Neural cell (in vitro differentiated cells): Measurements from ENCODE around the gene RAD51B. TPM values are rescaled to one million over a fixed set of nuclear protein-coding genes. Genes with fewer than 3 reads are reported as not detected.

Experiments used
- H2AFZ ChIP-seq: fragments of 200-600, 300-800 bp; sonication (generic), shearing (Covaris generic); 2 replicates; pipeline ENCODE4 v1.6.0; 2014; ENCODE audit warnings: low read depth, mild to moderate bottlenecking, antibody characterized with exemption, low read length, moderate library complexity
- H3F3A ChIP-seq: fragments of 200-600 bp; shearing (Covaris generic); 2 replicates; pipeline ENCODE4 v1.6.1; 2016; ENCODE audit warnings: mild to moderate bottlenecking, moderate library complexity, mixed read lengths, antibody characterized with exemption, low read length; ENCODE audit not compliant: insufficient read depth, poor library complexity, severe bottlenecking
- H3K27ac ChIP-seq: fragments of 200-600, 300-800 bp; sonication (generic), shearing (Covaris generic); 2 replicates; pipeline ENCODE4 v1.5.1; 2014; ENCODE audit warnings: mild to moderate bottlenecking, low read length, moderate library complexity
- H3K27me3 ChIP-seq: fragments of 300-800, 200-600 bp; sonication (generic), shearing (Covaris generic); 2 replicates; pipeline ENCODE4 v1.6.0; 2014; ENCODE audit warnings: mild to moderate bottlenecking, low read depth, low read length, moderate library complexity; ENCODE audit not compliant: insufficient read depth
- H3K36me3 ChIP-seq: fragments of 300-800, 200-600 bp; sonication (generic), shearing (Covaris generic); 2 replicates; pipeline ENCODE4 v1.5.1; 2014; ENCODE audit warnings: mild to moderate bottlenecking, antibody characterized with exemption, low read length, moderate library complexity; ENCODE audit not compliant: insufficient read depth
- H3K4me2 ChIP-seq: fragments of 300-800, 200-600 bp; sonication (generic), shearing (Covaris generic); 2 replicates; pipeline ENCODE4 v1.6.0; 2014; ENCODE audit warnings: mild to moderate bottlenecking, low read length
- H3K4me3 ChIP-seq: fragments of 300-800, 200-600 bp; sonication (generic), shearing (Covaris generic); 2 replicates; pipeline ENCODE4 v1.5.1; 2014; ENCODE audit warnings: mild to moderate bottlenecking, low read length, moderate library complexity
- H3K79me2 ChIP-seq: fragments of 200-600 bp; shearing (Covaris generic); replicated peaks from 2 replicates; pipeline ENCODE4 v1.6.0; 2014; ENCODE audit warnings: mild to moderate bottlenecking, low read length, moderate library complexity; ENCODE audit not compliant: insufficient read depth
- H3K9ac ChIP-seq: fragments of 300-800, 200-600 bp; sonication (generic), shearing (Covaris generic); 2 replicates; pipeline ENCODE4 v1.6.1; 2016; ENCODE audit warnings: mild to moderate bottlenecking, low read length, mixed read lengths
- H3K9me2 ChIP-seq: fragments of 200-600 bp; shearing (Covaris generic); 2 replicates; pipeline ENCODE4 v1.6.1; 2016; ENCODE audit warnings: mild to moderate bottlenecking, low read length, mixed read lengths; ENCODE audit not compliant: insufficient read depth
- H3K9me3 ChIP-seq: fragments of 200-600, 300-800 bp; sonication (generic), shearing (Covaris generic); 2 replicates; pipeline ENCODE4 v1.6.1; 2016; ENCODE audit warnings: mild to moderate bottlenecking, mixed run types, low read length, moderate library complexity, mixed read lengths
- H4K20me1 ChIP-seq: fragments of 200-600 bp; shearing (Covaris generic); 2 replicates; pipeline ENCODE4 v1.6.1; 2016; ENCODE audit warnings: mild to moderate bottlenecking, mixed run types; ENCODE audit not compliant: insufficient read depth
- EP300 ChIP-seq: fragments of 450-650 bp; conservative IDR thresholded peaks from 2 replicates; pipeline ENCODE4 v1.6.1; 2014; ENCODE audit warnings: antibody characterized with exemption, mild to moderate bottlenecking, moderate library complexity; ENCODE audit not compliant: poor library complexity, severe bottlenecking
- EZH2 ChIP-seq: fragments of 200-600, 300-800 bp; shearing (Covaris generic), sonication (generic); IDR thresholded peaks from 2 replicates; pipeline ENCODE4 v1.6.1; 2014; ENCODE audit warnings: antibody characterized with exemption, low read length, borderline replicate concordance, mild to moderate bottlenecking; ENCODE audit not compliant: insufficient read depth, poor library complexity, severe bottlenecking
- MXI1 ChIP-seq: fragments of 450-650 bp; conservative IDR thresholded peaks from 2 replicates; pipeline ENCODE4 v1.6.1; 2014; ENCODE audit warnings: antibody characterized with exemption, mild to moderate bottlenecking; ENCODE audit not compliant: poor library complexity, severe bottlenecking
- POLR2AphosphoS5 ChIP-seq: IDR thresholded peaks from 2 replicates; pipeline ENCODE4 v1.6.1; 2012
- RAD21 ChIP-seq: fragments of 450-650 bp; conservative IDR thresholded peaks from 2 replicates; pipeline ENCODE4 v1.6.1; 2014; ENCODE audit warnings: antibody characterized with exemption, mild to moderate bottlenecking, moderate library complexity
- SMC3 ChIP-seq: fragments of 450-650 bp; conservative IDR thresholded peaks from 2 replicates; pipeline ENCODE4 v1.6.1; 2014; ENCODE audit warnings: antibody characterized with exemption, mild to moderate bottlenecking, moderate library complexity; ENCODE audit not compliant: poor library complexity
- TAF1 ChIP-seq: IDR thresholded peaks from 2 replicates; pipeline ENCODE4 v1.6.1; 2012; ENCODE audit warnings: low read depth
- polyA plus RNA-seq: library from polyadenylated mRNA; depleted of rRNA; stranded (reverse); fragments of >200 nt; gene quantifications from 2 replicates; pipeline ENCODE4 v1.2.3, GENCODE V29; 2014
- TF ChIP-seq, protein P1 (sequence below): IDR thresholded peaks from 2 replicates; pipeline ENCODE4 v1.6.1; 2012; ENCODE audit warnings: borderline replicate concordance
- TF ChIP-seq, protein P2 (sequence below): fragments of 450-650 bp; IDR thresholded peaks from 2 replicates; pipeline ENCODE4 v1.5.1; 2014; ENCODE audit warnings: antibody characterized with exemption, mild to moderate bottlenecking, moderate library complexity; ENCODE audit not compliant: poor library complexity, severe bottlenecking

RAD51B gene
- polyA plus RNA-seq, 1 donor from 2014 or later: 3.1 TPM

DNA sequence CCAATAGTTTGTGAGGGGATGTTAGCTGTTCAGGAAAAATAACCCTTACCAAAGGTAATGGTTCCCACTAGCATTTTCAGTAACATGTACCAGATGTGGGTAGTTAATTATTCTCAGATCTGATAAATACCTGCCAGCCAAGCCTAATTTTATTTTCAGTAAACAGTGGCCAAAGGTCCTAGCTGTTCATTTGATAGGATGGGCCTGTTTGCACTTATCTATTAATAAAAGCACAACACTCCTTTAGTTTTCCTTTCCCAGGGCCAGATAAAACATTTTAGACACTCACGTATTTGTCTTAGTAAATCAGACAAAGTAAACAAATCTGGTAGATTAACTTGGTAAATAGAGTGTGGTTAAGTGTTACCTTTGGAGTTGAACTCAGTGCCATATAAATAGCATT, 345.1 kb downstream of the RAD51B start:
- H3K4me3 ChIP-seq: no peak overlapping the region
- no peak overlapping the region for H3K4me2 ChIP-seq
- H3K27me3 ChIP-seq: no peaks in the 10 kb centered on the region
- H3K79me2 ChIP-seq: no peaks in the 10 kb centered on the region
- H3K27ac ChIP-seq: no peak overlapping the region
- no peak overlapping the region for H3K9ac ChIP-seq
- H3K36me3 ChIP-seq: no peaks in the 10 kb centered on the region
- no peaks in the 10 kb centered on the region for H3F3A ChIP-seq
- no peaks in the 10 kb centered on the region for H4K20me1 ChIP-seq
- no peak overlapping the region for H2AFZ ChIP-seq
- no peaks in the 10 kb centered on the region for H3K9me2 ChIP-seq
- no peaks in the 10 kb centered on the region for H3K9me3 ChIP-seq
- TF ChIP-seq RAD21 (no peak), EZH2 (no peak), SMC3 (no peak), POLR2AphosphoS5 (no peak), TAF1 (no peak), EP300 (no peak), MXI1 (no peak)
- TF ChIP-seq, protein P1, sequence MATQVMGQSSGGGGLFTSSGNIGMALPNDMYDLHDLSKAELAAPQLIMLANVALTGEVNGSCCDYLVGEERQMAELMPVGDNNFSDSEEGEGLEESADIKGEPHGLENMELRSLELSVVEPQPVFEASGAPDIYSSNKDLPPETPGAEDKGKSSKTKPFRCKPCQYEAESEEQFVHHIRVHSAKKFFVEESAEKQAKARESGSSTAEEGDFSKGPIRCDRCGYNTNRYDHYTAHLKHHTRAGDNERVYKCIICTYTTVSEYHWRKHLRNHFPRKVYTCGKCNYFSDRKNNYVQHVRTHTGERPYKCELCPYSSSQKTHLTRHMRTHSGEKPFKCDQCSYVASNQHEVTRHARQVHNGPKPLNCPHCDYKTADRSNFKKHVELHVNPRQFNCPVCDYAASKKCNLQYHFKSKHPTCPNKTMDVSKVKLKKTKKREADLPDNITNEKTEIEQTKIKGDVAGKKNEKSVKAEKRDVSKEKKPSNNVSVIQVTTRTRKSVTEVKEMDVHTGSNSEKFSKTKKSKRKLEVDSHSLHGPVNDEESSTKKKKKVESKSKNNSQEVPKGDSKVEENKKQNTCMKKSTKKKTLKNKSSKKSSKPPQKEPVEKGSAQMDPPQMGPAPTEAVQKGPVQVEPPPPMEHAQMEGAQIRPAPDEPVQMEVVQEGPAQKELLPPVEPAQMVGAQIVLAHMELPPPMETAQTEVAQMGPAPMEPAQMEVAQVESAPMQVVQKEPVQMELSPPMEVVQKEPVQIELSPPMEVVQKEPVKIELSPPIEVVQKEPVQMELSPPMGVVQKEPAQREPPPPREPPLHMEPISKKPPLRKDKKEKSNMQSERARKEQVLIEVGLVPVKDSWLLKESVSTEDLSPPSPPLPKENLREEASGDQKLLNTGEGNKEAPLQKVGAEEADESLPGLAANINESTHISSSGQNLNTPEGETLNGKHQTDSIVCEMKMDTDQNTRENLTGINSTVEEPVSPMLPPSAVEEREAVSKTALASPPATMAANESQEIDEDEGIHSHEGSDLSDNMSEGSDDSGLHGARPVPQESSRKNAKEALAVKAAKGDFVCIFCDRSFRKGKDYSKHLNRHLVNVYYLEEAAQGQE: no peak
- TF ChIP-seq, protein P2, sequence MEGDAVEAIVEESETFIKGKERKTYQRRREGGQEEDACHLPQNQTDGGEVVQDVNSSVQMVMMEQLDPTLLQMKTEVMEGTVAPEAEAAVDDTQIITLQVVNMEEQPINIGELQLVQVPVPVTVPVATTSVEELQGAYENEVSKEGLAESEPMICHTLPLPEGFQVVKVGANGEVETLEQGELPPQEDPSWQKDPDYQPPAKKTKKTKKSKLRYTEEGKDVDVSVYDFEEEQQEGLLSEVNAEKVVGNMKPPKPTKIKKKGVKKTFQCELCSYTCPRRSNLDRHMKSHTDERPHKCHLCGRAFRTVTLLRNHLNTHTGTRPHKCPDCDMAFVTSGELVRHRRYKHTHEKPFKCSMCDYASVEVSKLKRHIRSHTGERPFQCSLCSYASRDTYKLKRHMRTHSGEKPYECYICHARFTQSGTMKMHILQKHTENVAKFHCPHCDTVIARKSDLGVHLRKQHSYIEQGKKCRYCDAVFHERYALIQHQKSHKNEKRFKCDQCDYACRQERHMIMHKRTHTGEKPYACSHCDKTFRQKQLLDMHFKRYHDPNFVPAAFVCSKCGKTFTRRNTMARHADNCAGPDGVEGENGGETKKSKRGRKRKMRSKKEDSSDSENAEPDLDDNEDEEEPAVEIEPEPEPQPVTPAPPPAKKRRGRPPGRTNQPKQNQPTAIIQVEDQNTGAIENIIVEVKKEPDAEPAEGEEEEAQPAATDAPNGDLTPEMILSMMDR: no peak

DNA sequence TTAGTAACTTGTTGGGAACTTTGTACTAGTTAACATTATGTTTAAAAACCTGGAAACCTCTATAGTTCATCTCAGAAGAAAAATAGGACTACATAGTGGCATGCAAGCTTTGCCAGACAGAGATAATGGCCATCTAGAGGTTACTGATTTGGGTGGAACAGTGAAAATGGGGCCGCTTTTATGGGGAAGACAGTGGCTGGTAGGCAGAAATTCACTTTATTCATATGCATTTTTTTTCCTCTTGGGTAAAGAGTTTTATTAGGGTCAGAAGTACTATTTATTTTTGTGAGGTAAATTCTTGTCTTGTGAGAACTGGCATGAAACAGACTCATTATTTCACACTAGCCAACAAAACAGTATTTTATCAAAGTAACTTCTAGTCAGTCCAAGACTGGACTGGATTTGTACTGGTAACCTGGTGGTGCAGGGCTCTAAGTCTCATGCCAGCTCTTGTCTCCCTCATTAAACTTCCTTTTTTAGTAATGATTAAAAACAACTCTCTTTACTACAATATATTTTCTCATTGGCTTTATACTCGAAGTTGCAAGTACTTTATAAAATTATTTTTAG, 345.8 kb downstream of the RAD51B start:
- Histone ChIP-seq H2AFZ (no peak overlapping the region), H3K4me2 (no peak overlapping the region), H4K20me1 (no peaks in the 10 kb centered on the region)

More for the DNA sequence above, 345.8 kb downstream of the RAD51B start:
- H3K27me3 ChIP-seq: no peaks in the 10 kb centered on the region
- no peak overlapping the region for H3K4me3 ChIP-seq
- H3F3A ChIP-seq: no peaks in the 10 kb centered on the region
- TF ChIP-seq POLR2AphosphoS5 (no peak), SMC3 (no peak), EZH2 (no peak), RAD21 (no peak)
- TF ChIP-seq, protein P1: no peak
- H3K27ac ChIP-seq: no peak overlapping the region
- H3K36me3 ChIP-seq: no peaks in the 10 kb centered on the region
- H3K9ac ChIP-seq: no peak overlapping the region
- no peaks in the 10 kb centered on the region for H3K79me2 ChIP-seq
- no peaks in the 10 kb centered on the region for H3K9me3 ChIP-seq
- no peaks in the 10 kb centered on the region for H3K9me2 ChIP-seq
